Mesothelial cell of epicardium (in vitro differentiated cells): ENCODE data around the gene ASPRV1. TPM values are rescaled to one million over a fixed set of nuclear protein-coding genes. Genes with fewer than 3 reads are reported as not detected.

Source experiments
- DNase-seq, 2 experiments: peaks; one replicate each; pipeline ENCODE4 v3.0.0; 2021; ENCODE audit warnings: low spot score in 2 of 2; ENCODE audit not compliant: unreplicated experiment in 2 of 2
- H3K27ac Mint-ChIP-seq: 2 replicates; pipeline ENCODE4 v1.8.0; 2021; ENCODE audit warnings: mixed read lengths
- H3K27me3 Mint-ChIP-seq: 2 replicates; pipeline ENCODE4 v1.8.0; 2021; ENCODE audit warnings: low read depth, mixed read lengths
- H3K36me3 Mint-ChIP-seq: 2 replicates; pipeline ENCODE4 v1.8.0; 2021; ENCODE audit warnings: mixed read lengths
- H3K4me1 Mint-ChIP-seq: 2 replicates; pipeline ENCODE4 v1.8.0; 2021; ENCODE audit warnings: mixed read lengths
- H3K4me3 Mint-ChIP-seq: 2 replicates; pipeline ENCODE4 v1.8.0; 2021; ENCODE audit warnings: mild to moderate bottlenecking, moderate library complexity, mixed read lengths
- H3K9me3 Mint-ChIP-seq: 2 replicates; pipeline ENCODE4 v1.8.0; 2021; ENCODE audit warnings: mixed read lengths
- CTCF ChIP-seq: fragments of 200-600 bp; sonication (generic); IDR thresholded peaks from one replicate; pipeline ENCODE4 v1.5.0; 2021; ENCODE audit warnings: antibody characterized with exemption; ENCODE audit not compliant: unreplicated experiment
- total RNA-seq: library from RNA; stranded (reverse); gene quantifications from 3 replicates; pipeline ENCODE4 v1.2.1, GENCODE V29; 2021

ASPRV1 gene
- total RNA-seq, 1 donor from 2014 or later: 3.6 TPM

DNA sequence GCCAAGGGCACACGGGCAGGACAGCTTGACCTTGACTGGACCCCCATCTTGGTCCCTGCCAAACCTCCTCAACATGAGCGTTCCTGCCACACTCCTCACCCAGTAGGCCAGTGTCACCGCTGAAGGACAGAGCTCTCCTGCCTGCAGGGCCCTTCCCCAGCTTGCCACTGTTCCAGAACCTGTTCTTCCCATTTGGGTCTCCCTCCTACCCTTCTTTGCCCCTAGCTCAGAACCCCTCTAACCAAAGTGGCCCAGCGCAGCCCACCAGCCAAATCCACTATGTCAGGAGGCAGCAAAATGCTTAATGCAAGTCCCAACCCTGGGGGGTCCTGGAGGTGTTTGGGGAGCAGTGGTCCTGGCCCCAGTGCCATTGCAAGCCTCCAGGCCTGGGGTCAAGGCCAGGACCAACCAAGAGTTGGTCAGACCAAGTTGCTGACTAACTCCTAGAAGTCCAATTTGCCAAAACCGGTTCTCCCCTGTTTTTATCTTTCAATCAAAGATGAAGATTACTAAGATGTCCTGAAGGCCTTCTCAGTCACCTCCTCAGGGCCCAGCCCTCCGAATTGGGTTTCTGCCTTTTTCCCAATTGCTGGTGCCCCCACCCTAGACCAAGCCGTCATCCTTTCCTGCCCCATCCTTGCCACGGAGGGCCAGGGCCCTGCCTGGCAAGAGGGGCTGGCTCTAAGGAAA is 4.5 kb upstream of the ASPRV1 start:
- no peaks in the 10 kb centered on the region for H3K9me3 Mint-ChIP-seq
- no peak for DNase-seq
- H3K27me3 Mint-ChIP-seq: no peaks in the 10 kb centered on the region
- no peak for TF ChIP-seq CTCF
- no peaks in the 10 kb centered on the region for H3K36me3 Mint-ChIP-seq
- H3K4me3 Mint-ChIP-seq: no peak overlapping the region
- no peaks in the 10 kb centered on the region for H3K4me1 Mint-ChIP-seq
- no peak overlapping the region for H3K27ac Mint-ChIP-seq

GRCh38 chr2:69964353-69964841 is 3.0 kb upstream of the ASPRV1 start:
- H3K27me3 Mint-ChIP-seq: peaks cover 3% of the 10 kb centered on the region
- H3K27ac Mint-ChIP-seq: no peak overlapping the region
- no peaks in the 10 kb centered on the region for H3K36me3 Mint-ChIP-seq
- TF ChIP-seq CTCF: no peak
- no peaks in the 10 kb centered on the region for H3K4me1 Mint-ChIP-seq
- no peaks in the 10 kb centered on the region for H3K9me3 Mint-ChIP-seq
- no peak for DNase-seq
- H3K4me3 Mint-ChIP-seq: no peak overlapping the region

- TF ChIP-seq CTCF: no peak
- Mint-ChIP-seq H3K27me3 (peaks cover 8% of the 10 kb centered on the region), H3K9me3 (no peaks in the 10 kb centered on the region), H3K27ac (no peak overlapping the region), H3K4me1 (no peaks in the 10 kb centered on the region), H3K4me3 (no peak overlapping the region), H3K36me3 (no peaks in the 10 kb centered on the region)
- no peak for DNase-seq
These were observed 1.7 kb upstream of the ASPRV1 start for GRCh38 chr2:69962986-69963730.

GRCh38 chr2:69960821-69961220 is 610 bp downstream of the ASPRV1 start:
- no peak for TF ChIP-seq CTCF
- DNase-seq: no peak
- Mint-ChIP-seq H3K9me3 (no peaks in the 10 kb centered on the region), H3K4me1 (no peaks in the 10 kb centered on the region), H3K27me3 (peaks cover 30% of the 10 kb centered on the region), H3K36me3 (no peaks in the 10 kb centered on the region), H3K27ac (no peak overlapping the region), H3K4me3 (no peak overlapping the region)

DNA sequence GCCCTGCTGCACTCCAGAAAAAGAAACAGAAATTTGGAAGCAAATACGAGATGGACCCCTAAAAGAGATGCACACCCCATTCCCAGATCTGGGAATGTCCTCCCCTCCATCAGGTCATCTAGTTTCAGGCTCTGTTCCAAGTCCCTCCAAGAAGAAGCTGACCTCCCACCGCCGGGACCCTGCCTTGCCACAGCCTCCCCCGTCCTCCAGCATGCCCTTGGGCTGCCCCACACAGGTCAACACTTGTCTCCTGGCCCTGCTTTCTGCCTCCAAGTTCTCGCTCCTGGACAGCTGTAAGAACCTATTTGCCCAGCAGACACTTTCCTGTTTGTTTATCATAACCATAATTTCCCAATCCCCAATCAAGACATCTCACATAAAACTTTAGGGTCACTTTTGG is 2.0 kb downstream of the ASPRV1 start:
- no peaks in the 10 kb centered on the region for H3K9me3 Mint-ChIP-seq
- H3K36me3 Mint-ChIP-seq: no peaks in the 10 kb centered on the region
- peaks cover 37% of the 10 kb centered on the region for H3K27me3 Mint-ChIP-seq
- TF ChIP-seq CTCF: no peak
- no peak overlapping the region for H3K27ac Mint-ChIP-seq
- no peak overlapping the region for H3K4me3 Mint-ChIP-seq
- DNase-seq: no peak
- no peaks in the 10 kb centered on the region for H3K4me1 Mint-ChIP-seq
